ENCODE measurements around the gene KDM3A.
A peak's percentile ranks its signal among the peaks of the same experiment; 100 is the strongest.

KDM3A gene

DNA sequence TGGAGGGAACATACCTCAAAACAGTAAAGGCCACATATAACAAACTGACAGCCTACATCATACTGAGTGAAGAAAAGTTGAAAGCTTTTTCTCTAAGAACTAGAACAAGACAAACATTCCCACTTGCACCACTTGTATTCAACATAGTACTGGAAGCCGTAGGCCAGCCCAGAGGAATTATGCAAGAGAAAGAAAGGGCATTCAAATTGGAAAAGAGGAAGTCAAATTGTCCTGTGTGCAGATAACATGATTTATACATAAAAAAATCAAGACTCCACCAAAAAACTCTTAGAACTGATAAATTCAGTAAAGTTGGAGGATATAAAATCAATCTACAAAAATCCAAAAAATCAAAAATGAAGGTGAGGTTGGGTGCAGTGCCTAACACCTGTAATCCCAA is 8.0 kb upstream of the KDM3A start:
- no peak for DNase-seq (ENCODE audit: low spot score)

DNA sequence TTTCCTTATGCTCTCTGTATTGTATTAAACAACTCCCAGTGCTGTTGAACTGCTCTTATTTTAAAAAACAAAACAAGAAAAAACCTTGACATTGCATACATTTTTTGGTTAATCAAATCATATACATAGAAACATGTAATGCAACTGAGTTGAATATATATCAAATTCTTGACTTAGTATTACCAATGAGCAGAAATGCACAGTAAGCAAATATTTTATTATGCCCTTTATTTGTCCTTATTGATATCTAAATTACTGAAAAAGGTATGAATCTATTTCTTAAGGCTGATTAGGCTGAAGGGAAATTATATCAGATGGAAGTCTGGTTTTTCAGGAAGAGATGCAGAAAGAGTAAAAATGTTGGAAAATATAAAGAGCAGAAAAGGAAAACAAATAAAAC is 6.9 kb upstream of the KDM3A start:
- DNase-seq (ENCODE audit: low spot score) = no peak

DNA sequence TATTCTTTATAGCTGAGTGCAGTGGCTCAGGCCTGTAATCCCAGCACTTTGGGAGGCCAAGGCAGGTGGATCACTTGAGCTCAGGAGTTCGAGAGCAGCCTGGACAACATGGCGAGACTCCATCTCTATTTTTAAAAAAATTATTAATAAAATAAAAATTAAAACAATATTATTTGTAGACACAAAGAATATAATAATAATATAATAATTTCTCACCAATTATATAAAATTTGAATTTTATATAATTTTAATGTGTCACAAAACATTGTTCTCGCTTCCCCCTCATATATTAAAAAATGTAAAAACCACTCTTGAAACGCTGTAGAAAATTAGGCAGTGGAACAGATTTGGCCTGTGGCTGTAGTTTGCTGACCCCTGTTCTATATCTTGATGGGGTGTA is 5.6 kb upstream of the KDM3A start:
- DNase-seq (ENCODE audit: low spot score) = no peak

DNA sequence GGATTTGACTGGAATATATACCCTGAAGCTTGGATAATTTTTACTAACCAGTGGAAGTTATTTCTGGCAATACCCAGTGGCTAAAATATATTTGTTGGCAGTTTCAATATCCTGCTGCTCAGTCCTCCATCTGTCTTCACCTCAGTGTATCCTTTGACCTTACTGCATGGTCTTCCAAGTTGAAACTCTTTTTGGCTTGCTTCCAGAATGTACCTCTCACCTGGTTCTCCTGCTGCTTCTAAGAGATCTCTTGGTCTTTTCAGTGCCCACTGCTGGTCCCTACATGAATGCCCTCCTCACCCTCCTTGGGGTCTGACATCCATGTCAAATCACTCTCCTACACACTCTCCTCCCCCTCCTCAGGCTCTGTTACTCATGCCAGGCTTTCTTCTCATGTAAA is 4.8 kb upstream of the KDM3A start:
- no peak for DNase-seq (ENCODE audit: low spot score)

DNA sequence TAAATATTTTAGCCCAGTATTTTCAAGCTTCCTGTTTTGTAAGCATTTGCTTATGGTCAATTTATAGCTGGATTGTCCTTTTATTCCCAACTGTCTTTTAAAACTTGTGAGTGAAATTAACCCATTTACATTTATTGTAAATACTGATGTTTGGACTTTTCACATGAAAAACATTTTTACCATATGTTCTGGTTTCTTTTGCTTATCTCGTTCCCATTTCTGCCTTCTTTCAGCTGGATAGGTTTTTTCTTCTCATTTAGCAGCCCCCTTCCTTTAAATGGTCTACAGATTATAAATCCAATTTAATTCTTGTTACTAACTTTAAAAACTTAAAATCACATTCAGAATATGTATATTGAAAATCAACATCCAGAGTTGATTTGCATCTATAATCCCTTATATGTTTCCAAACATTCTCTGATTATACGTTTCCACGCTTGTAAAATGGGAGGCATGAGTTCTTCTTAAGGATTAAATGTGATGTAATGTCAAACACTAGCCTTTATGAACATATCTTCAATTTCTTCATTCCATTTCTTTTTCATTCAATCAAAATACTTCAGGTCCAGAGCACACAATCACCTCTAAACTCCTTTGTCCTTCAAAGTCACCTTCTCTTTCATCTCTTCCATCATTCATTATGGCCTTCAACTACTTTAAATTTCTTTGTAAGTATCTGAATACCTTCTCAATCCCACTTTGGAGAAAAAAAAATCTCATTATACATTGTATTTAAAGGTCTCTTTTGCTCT is 1.1 kb upstream of the KDM3A start:
- no peak for DNase-seq (ENCODE audit: low spot score)

DNA sequence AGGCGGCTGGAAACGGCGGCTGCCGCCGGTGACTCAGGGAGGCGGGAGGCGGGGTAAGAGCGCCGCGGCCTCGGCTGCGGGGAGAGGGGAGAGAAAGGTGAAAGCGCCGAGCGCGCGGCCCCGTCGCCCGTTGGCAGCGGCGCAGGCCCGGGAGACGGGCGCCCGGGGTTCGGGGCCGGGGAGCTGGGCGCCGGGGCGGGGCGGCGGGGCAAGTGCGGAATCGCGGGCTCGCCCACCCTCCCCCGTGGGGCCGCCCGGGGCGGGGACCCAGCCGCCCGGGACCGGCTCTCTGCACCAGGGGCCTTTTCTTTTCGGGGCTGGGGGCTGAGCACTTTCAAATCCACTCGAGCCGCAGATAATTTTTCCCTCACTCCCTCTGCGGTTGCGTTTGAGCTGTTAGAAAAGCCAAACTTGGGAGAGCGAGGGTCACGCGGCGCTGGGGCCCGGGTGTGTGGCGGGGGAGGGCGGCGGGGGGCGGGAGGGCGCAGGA is 266 bp downstream of the KDM3A start:
- no peak for DNase-seq (ENCODE audit: low spot score)

DNA sequence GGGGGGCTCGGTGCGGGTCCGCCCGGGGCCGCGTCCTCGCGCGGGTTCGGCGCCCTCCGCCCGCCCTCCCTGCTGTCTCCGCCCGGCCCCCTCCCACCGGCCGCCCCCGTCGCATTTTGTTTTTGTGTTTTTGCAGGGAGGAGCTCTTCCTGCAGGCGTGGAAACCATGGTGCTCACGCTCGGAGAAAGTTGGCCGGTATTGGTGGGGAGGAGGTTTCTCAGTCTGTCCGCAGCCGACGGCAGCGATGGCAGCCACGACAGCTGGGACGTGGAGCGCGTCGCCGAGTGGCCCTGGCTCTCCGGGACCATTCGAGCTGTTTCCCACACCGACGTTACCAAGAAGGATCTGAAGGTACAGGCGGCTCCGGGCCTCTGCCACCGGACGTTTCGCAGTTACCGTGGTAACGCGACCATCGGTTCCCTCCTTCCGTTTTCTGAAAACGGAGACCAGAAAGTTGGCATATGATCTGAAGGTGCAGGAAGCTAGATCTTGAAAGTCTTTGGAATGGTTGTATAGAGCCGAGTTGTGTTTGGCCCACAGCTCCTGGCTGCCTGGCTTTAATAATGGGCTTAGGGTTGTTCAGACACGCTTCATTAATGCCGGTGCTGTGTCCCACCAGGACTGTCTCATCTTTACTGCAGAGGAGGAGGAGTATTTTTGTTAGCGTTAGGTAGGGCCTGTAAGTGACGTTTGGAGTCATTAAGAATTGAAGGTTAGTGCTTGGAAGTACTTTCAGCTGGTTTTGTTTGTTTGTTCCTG is 891 bp downstream of the KDM3A start:
- peak; percentile 63 for DNase-seq (ENCODE audit: low spot score)

DNA sequence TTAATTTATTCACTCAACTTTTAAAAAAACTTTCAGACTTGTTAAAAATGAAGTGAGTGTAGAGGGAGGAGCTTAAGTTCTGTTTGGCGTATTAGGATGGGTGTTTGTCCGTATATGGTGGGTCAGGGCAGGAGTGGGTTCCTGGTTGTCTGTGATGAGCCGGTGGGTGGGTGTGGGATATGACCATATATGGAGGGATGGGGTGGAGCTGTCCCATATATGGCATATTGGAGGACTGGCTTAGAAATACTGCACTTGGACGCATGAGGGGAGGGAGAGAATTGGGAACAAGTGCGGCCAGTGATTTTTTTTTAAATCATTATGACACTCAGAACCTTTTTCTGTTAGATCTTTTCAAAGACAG is 1.5 kb downstream of the KDM3A start:
- DNase-seq (ENCODE audit: low spot score) = peak; percentile 76

DNA sequence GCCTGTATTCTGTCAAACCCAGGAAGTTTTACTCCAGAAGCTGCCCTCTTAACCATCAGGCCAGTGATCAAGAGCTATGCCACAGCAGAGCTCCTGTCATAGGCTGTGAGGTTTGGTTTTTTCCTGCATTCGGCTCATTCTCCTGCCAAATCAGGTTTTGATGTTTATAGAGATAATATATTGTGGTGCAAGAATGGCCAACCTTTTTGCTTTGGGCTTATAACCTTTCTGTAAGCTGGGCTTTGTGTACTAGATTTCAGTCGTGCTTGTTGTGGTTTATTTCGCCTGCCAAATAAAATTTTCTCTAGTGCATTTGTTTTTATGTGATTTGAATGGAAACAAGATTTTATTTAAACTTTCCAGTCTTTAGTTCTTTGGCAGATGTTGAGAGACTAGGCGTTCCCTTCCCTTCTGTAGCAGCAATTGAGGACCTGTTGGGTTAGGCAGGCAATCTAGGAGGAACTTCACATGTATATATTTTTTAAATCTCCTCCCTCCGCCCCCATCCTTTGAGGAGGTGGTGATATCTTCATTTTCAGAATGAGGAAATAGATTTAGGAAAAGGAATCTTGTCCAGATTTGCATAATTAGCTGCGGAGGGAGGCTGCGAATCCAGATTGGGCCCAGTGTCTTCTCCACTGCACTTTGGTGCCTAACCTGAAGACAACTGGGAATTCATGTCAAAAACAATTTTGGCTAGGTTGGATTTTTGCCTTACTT is 2.6 kb downstream of the KDM3A start:
- no peak for DNase-seq (ENCODE audit: low spot score)

DNA sequence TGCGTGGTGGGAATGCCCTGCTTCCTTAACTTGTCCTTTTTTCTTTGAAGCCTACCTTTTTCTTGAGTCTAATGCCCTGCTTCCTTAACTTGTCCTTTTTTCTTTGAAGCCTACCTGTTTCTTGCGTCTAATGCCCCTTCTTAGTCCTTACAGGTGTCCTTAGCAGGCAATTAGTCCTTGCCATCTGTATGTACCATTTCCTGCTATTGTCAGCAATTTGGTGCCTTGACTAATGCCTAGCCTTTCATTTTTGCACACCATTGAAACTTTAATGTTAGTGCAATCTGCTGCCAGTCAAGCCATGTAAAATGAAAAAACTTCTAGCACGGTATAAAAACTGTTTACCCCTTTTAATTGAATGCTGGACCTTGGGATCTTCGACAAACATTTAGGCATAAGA is 4.3 kb downstream of the KDM3A start:
- no peak for DNase-seq (ENCODE audit: low spot score)

DNA sequence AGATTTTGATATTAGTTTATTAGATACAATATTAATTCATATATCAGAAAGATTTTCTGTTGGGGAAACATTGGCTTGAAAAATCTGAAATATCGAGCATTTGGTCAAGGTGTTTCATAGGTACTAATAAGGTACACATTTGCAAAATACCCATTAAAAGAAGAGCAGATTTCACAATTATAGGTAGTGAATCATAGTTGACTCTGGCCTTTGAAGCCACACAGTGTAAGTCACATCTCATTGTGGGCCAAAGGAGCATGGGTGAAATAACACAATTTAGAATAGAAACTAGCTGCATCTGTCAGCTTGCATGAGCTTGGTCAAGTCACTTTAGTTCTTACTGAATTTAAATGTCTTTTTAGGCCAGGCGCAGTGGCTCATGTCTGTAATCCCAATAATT is 4.9 kb downstream of the KDM3A start:
- DNase-seq (ENCODE audit: low spot score) = no peak

DNA sequence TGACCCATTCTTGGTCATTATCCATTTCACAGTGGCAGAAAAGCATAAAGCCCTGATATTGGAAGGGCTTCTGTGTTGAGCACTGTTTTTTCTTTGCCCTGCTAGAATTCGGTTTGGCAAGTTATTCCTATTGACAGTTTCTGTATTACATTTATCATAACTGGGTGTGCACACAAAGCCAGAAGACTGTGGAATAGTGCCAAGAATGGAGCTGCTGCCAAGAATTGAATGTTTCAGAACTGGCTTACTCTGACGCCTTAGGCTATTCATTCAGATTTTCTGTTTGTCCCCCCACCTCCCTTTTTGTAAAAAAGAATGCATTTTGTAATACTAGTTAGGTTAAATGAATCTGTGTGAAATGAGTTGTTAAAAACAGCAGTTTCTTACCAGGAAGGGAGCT is 12.7 kb downstream of the KDM3A start:
- DNase-seq (ENCODE audit: low spot score) = no peak

DNA sequence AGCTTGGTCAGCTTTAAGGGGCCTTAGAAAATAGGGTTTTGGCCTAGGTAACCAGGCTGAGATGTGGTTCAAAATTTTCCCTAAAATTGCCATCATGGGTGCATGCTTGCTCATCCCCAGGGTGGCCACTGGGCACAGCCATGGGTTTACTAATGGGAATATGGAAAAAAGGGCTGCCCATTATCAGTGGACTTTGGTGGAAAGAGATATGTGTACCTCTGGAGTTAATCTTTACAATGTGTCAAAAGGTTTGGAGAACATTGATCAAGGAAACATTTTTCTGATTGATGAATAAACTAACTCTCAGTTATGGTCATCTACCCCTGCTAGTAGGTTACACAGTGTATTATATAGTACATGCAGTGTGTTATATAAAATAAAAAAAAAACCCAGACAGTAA is 13.1 kb downstream of the KDM3A start:
- DNase-seq (ENCODE audit: low spot score) = no peak

DNA sequence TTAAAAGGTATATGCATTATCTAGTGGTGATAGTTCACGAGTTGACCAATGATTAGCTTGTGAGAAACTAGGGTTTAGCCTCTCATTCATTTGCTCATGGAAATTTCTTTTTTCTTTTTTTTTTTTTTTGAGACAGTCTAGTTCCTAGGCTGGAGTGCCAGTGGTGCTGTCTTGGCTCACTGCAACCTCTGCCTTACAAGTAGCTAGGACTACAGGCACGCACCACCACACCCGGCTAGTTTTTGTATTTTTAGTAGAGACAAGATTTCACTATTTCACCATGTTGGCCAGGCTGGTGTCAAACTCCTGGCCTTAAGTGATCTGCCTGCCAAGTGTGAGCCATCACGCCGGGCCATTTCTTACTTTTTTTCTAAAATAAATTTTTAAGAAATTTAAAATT is 14.0 kb downstream of the KDM3A start:
- DNase-seq (ENCODE audit: low spot score) = no peak

DNA sequence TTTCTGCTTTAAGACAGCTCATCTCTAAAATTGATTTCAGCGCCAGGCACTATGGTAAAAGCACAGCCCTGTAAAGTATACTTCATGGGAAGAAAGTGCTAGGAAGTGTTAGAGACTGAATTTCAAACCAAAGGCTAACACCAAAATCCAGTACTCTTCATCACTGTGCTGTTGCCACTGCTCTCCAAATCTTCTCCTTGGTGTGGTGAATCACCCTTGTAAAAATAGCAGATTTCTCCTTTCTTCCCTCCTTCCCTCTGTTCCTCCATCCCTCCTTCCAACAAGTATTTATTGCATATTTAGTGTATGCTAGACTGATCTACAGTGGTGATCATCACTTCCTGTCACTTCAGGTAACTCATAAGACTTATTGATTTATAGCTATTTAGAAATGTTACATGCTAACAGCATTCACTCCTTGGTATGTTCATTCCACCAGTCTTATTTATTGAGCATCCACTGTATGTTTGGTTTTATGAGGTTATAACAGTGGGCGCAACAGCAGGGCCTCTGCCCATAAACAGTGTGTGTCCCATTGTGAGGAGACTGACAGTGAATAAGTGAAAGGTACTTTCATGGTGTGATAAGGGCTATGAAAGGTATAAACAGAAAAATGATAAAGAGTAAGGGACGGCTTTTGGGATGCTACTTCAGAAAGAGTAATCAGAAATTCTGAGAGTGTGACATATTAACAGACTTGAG is 20.0 kb downstream of the KDM3A start:
- no peak for DNase-seq (ENCODE audit: low spot score)

DNA sequence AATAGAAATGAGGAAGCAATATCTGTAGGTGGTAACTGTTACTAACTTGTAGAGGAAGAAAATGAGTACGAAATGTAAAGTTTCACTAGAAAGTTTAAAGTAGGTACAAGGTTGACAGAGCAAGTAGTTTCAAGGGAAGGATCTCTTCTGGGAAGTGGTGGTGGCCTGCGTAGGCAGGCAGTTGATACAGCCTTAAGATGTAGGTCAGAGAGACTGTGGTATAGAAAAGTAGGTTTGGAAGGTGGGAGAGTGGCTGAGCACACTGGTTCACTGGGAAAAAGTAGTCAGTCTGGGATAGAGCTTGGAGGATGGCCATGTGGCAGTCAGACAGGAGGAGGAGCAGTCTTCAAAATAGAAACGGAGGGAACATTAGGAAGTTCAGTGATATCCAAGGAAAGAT is 23.5 kb downstream of the KDM3A start:
- no peak for DNase-seq (ENCODE audit: low spot score)

DNA sequence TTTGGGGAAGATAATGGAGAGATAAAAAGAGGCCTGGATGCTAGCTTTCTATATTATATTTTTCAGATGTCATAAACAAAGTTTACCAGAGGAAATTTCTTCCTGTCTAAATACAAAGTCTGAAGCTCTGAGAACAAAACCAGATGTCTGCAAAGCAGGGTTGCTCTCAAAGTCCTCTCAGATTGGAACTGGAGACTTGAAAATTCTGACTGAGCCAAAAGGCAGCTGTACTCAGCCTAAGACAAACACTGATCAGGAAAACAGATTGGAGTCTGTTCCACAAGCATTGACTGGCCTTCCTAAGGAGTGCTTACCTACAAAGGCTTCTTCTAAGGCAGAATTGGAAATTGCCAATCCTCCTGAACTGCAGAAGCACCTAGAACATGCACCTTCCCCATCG is 25.1 kb downstream of the KDM3A start:
- DNase-seq (ENCODE audit: low spot score) = no peak

DNA sequence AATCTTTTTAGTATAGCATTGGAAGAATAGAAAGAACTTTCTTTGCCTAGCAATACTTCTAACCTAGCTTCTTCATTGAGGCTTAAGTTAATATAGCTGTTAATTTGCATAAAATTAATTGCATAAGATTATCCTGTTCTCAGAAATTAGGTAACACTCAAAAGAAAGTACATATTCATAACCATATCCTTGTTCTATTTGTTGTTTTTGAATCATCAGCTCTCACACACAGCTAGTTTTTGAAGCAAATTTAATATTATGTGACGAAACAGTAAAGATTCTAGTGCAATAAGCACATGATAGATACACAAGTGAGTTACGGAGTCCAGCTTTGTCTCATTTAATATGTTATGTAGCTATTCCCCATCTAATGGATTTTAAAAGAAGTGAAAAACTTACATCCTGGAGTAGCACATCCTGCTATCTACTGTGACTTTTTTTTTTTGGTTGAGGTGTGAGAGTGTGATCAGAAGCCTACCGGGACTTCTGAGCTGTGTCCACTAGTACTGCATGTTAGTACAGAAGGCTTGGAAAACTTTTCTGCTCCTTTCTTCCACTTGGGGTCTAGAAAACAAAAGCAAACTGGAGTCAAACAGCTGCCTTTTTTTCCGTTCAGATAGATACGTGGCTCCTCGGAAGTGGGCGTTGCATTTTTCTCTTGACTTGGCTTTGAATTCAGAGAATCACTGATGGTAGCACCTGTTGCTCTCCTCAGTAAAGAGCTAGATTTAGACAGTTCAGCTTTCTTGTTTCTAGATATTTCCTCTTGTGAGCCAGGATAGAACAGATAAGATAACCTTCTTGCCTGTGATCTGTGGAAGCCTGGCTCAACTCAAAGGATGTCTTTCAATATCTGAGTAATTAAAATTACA is 27.2 kb downstream of the KDM3A start:
- no peak for DNase-seq (ENCODE audit: low spot score)

DNA sequence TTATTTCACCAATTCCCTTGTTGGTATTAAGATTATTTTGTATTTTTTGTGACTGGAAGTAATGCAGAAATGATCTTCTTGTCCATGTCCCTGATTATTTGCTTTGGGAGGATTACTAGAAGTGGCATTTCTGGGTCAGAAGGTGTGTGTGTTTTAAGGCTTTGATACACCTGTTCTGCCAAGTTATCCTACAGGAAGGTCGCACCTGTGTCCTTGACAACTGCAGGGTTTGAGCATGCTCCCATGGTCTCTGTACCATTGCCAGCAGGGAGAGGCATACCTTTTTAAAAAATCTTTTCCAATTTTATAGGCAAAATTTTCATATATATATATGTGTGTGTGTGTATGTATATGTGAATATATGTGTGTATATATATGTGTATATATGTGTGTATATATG is 29.7 kb downstream of the KDM3A start:
- no peak for DNase-seq (ENCODE audit: low spot score)

DNA sequence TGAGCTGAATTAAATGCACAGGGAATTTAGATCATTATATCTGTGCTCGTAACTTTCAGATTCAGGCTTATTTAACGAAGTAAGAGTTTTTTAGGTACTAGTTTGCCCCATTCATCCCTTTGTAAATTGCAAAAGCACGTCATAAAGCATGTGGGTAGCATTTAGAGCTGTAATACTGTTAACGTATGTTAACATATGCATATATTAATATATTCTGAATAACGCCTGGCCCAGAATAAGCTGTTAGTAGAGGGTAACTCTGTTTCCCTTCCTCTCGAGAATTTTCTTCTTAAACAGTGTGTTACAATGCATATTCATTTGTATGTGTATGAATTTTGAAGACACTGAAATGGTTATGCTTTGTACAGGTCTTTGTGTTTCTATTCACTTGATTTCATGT is 30.5 kb downstream of the KDM3A start:
- DNase-seq (ENCODE audit: low spot score) = no peak

DNA sequence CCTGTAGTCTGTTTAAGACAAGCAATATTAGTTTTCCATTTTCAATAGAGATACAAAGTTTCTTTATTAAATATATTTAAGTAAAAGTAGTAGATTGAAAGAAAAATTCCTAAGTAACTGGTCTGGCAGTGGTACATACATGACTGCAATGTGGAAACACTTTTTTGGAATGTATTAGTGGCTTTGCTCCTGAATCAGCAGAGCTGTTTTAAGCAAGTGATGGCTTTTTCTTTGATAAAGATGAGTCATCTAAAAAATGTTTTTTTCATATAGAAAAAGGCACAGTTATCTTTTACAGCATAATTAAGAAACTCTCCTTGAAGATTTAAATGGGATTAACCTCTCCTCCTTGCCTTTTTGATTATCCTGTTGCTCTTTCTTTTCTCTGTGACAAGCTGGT is 34.9 kb downstream of the KDM3A start:
- no peak for DNase-seq (ENCODE audit: low spot score)

DNA sequence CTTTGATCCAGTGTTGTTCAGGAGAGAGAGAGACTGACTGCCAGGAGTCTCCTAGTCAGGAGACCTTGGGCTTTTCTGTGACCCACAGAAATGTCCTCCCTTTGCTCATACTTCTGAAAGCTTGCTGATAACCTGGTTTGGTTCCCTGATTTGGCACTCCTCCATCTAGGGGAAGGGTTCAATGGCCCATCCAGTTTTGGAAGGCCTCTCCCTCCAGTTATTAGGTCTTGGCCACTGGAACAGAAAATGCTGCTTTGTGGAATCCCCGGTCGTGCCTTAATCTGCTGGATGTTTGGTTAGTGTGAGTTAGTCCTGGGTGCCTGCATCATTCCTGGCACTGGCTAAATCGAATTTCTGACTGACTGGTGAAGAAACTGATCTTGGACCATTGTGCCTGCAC is 35.7 kb downstream of the KDM3A start:
- no peak for DNase-seq (ENCODE audit: low spot score)

Data from ecto neural progenitor cell (in vitro differentiated cells).